Cardiac fibroblast (primary cell): ENCODE measurements around the gene CNR1.
"Not testable (repeated sequence)": the region's sequence is repeated elsewhere in the genome, so short reads cannot be mapped to it uniquely, and the experiment has no call there.

ENCODE experiments used
- DNase-seq, 2 donors: peaks; one replicate each; pipeline versions ENCODE4 v3.0.0 to v3.0.0-alpha.2; 2010; ENCODE audit warnings: low read depth in 2 of 2
- H3K4me3 ChIP-seq, 2 donors: replicated peaks in 1 of 2; 1 replicate in 1 of 2; 2 replicates in 1 of 2; pipeline ENCODE4 v1.5.1; 2011; ENCODE audit warnings: low read depth in 2 of 2, low read length in 2 of 2, mild to moderate bottlenecking in 2 of 2, moderate library complexity in 1 of 2
- CTCF ChIP-seq: IDR thresholded peaks from one replicate; pipeline ENCODE4 v1.5.1; 2011; ENCODE audit warnings: low read depth, mild to moderate bottlenecking, low read length, inconsistent platforms

Gene CNR1

GRCh38 chr6:88165844-88166492 lies at the start of gene CNR1:
TSS of gene CNR1 (minus strand) at chr6:88166347. CDS start at chr6:88145274, 21,073 bp downstream.
- DNase-seq = peak; percentile 44 to 65
- H3K4me3 ChIP-seq = peak within 1 kb of the TSS; percentile 55 to 80
- no peak for TF ChIP-seq CTCF

GRCh38 chr6:88211446-88211845 lies 45.3 kb upstream of the CNR1 start:
- TF ChIP-seq CTCF = no peak
- H3K4me3 ChIP-seq = no peak overlapping the region
- no peak for DNase-seq

GRCh38 chr6:88209301-88209700 lies 43.2 kb upstream of the CNR1 start:
- DNase-seq = no peak
- no peak for TF ChIP-seq CTCF
- H3K4me3 ChIP-seq = no peak overlapping the region

GRCh38 chr6:88208726-88209125 lies 42.6 kb upstream of the CNR1 start:
- no peak for TF ChIP-seq CTCF
- no peak for DNase-seq
- H3K4me3 ChIP-seq = no peak overlapping the region

- not testable (repeated sequence) for H3K4me3 ChIP-seq, DNase-seq
These were observed 35.6 kb upstream of the CNR1 start for GRCh38 chr6:88201734-88202133.

GRCh38 chr6:88184921-88185320 lies 18.8 kb upstream of the CNR1 start:
- no peak for TF ChIP-seq CTCF
- no peak overlapping the region for H3K4me3 ChIP-seq
- DNase-seq = no peak

- no peak for DNase-seq
- H3K4me3 ChIP-seq = no peak overlapping the region
- no peak for TF ChIP-seq CTCF
These were observed 17.3 kb upstream of the CNR1 start for GRCh38 chr6:88183471-88183870.
